GM23338 (cell line): Measurements from ENCODE around the gene GIGYF1.

Experiments
- CREB1 ChIP-seq: fragments of 250-450 bp; sonication (Bioruptor Pico); IDR thresholded peaks from 2 replicates; pipeline ENCODE4 v1.5.0; 2020; ENCODE audit warnings: low read depth, mild to moderate bottlenecking, moderate library complexity
- CTCF ChIP-seq, 2 experiments: fragments of 200-600 bp in 1 of 2; sonication (generic) in 1 of 2; conservative IDR thresholded peaks; 2 replicates each; pipeline versions ENCODE4 v1.5.1 to v1.6.1; 2016 to 2017; ENCODE audit warnings: antibody characterized with exemption in 2 of 2, low read depth in 2 of 2, mild to moderate bottlenecking in 2 of 2, moderate library complexity in 1 of 2
- ETS1 ChIP-seq: IDR thresholded peaks from 2 replicates; pipeline ENCODE4 v1.6.1; 2016; ENCODE audit warnings: antibody characterized with exemption
- EZH2 ChIP-seq: fragments of 200-600 bp; sonication (generic); IDR thresholded peaks from one replicate; pipeline ENCODE4 v1.8.0; 2017; ENCODE audit warnings: antibody characterized with exemption, mild to moderate bottlenecking, low read depth; ENCODE audit not compliant: unreplicated experiment
- EZH2phosphoT487 ChIP-seq: fragments of 200-600 bp; sonication (generic); IDR thresholded peaks from one replicate; pipeline ENCODE4 v1.8.1; 2018; ENCODE audit warnings: antibody characterized with exemption; ENCODE audit not compliant: unreplicated experiment
- JUNB ChIP-seq: IDR thresholded peaks from one replicate; pipeline ENCODE4 v1.6.1; 2016; ENCODE audit warnings: antibody characterized with exemption; ENCODE audit not compliant: unreplicated experiment
- NANOG ChIP-seq: IDR thresholded peaks from 2 replicates; pipeline ENCODE4 v1.6.1; 2016; ENCODE audit warnings: antibody characterized with exemption, borderline replicate concordance
- POLR2AphosphoS5 ChIP-seq: IDR thresholded peaks from 2 replicates; pipeline ENCODE4 v1.6.1; 2016; ENCODE audit warnings: antibody characterized with exemption, low read depth
- REST ChIP-seq: IDR thresholded peaks from one replicate; pipeline ENCODE4 v1.6.1; 2018; ENCODE audit warnings: antibody characterized with exemption; ENCODE audit not compliant: unreplicated experiment
- STAT1 ChIP-seq: IDR thresholded peaks from one replicate; pipeline ENCODE4 v1.6.1; 2016; ENCODE audit warnings: antibody characterized with exemption; ENCODE audit not compliant: unreplicated experiment
- ZNF114 ChIP-seq: fragments of 250-450 bp; sonication (Bioruptor Pico); IDR thresholded peaks from 2 replicates; pipeline ENCODE4 v1.5.0; 2020; ENCODE audit warnings: mild to moderate bottlenecking, moderate library complexity
- ZNF462 ChIP-seq: fragments of 250-450 bp; sonication (Bioruptor Pico); IDR thresholded peaks from 2 replicates; pipeline ENCODE4 v1.5.0; 2020; ENCODE audit warnings: mild to moderate bottlenecking, moderate library complexity

GRCh38 chr7:100649826-100650565 lies 44.1 kb downstream of the GIGYF1 start:
- TF ChIP-seq CTCF (conservative IDR thresholded peaks at IDR 0.05; ENCODE audit: low read depth in 2 of 2): no peak
- no peak for TF ChIP-seq EZH2
- no peak for TF ChIP-seq REST
- no peak for TF ChIP-seq POLR2AphosphoS5
- TF ChIP-seq EZH2phosphoT487: no peak
- no peak for TF ChIP-seq NANOG
- no peak for TF ChIP-seq ZNF462 (CRISPR knock-in tag)
- TF ChIP-seq STAT1: no peak
- TF ChIP-seq CREB1 (CRISPR knock-in tag): no peak
- TF ChIP-seq ZNF114 (CRISPR knock-in tag): no peak
- no peak for TF ChIP-seq ETS1
- no peak for TF ChIP-seq JUNB
